Panc1 (cell line): ENCODE data around the gene AGRP. TPM values are rescaled to one million over a fixed set of nuclear protein-coding genes. Genes with fewer than 3 reads are reported as not detected.
A peak's percentile ranks its signal among the peaks of the same experiment; 100 is the strongest.

Experiments used
- ATAC-seq: fragments of 200-7000 bp; cut with Tn5 transposase; 2 replicates; pipeline ENCODE4 v1.9.1; 2020; ENCODE audit warnings: mild to moderate bottlenecking, moderate library complexity
- BruUV-seq: library from RNA; stranded (reverse); fragments of 400-500 nt; replicated peaks from 2 replicates; lab custom pipeline; 2021; lab: Mats Ljungman, UMichigan
- CTCF ChIA-PET: fragments of 300-600 bp; sonication (Branson Sonifier 250); formaldehyde crosslinking; loops from one replicate; lab custom pipeline; 2022; ENCODE audit warnings: antibody characterized with exemption; lab: Charles Lee
- POLR2A ChIA-PET: fragments of 300-600 bp; sonication (Branson Sonifier 250); formaldehyde crosslinking; loops from one replicate; lab custom pipeline; 2022; ENCODE audit warnings: antibody characterized with exemption; lab: Charles Lee
- DNase-seq: peaks from one replicate; pipeline ENCODE4 v3.0.0-alpha.2; 2010; ENCODE audit warnings: low read depth, low spot score
- H3K27ac ChIP-seq: 2 replicates; pipeline ENCODE4 v1.5.1; 2011; ENCODE audit warnings: mild to moderate bottlenecking, low read length, inconsistent platforms
- H3K27me3 ChIP-seq: fragments of 200-500 bp; sonication (Bioruptor generic); 2 replicates; pipeline ENCODE4 v1.6.0; 2014; ENCODE audit warnings: low read length, inconsistent platforms; ENCODE audit not compliant: control insufficient read depth, insufficient read depth
- H3K36me3 ChIP-seq: fragments of 200-500 bp; sonication (Bioruptor generic); 2 replicates; pipeline ENCODE4 v1.5.1; 2014; ENCODE audit warnings: inconsistent platforms, mild to moderate bottlenecking, low read length, moderate library complexity; ENCODE audit not compliant: control insufficient read depth, insufficient read depth
- H3K4me1 ChIP-seq: 2 replicates; pipeline ENCODE4 v1.5.1; 2011; ENCODE audit warnings: inconsistent platforms, mild to moderate bottlenecking, low read length, moderate library complexity; ENCODE audit not compliant: control insufficient read depth, insufficient read depth
- H3K4me3 ChIP-seq, 2 experiments: 2 replicates each; pipeline ENCODE4 v1.5.1; 2011 to 2012; ENCODE audit warnings: low read depth in 2 of 2, low read length in 2 of 2, mild to moderate bottlenecking in 2 of 2, inconsistent platforms in 1 of 2, moderate library complexity in 1 of 2
- H3K9me3 ChIP-seq: fragments of 200-500 bp; sonication (Bioruptor generic); 2 replicates; pipeline ENCODE4 v1.5.1; 2014; ENCODE audit warnings: low read depth, mild to moderate bottlenecking, inconsistent platforms, low read length, moderate library complexity; ENCODE audit not compliant: control insufficient read depth, insufficient read depth
- CTCF ChIP-seq: fragments of 450-650 bp; IDR thresholded peaks from 2 replicates; pipeline ENCODE4 v1.5.1; 2017; ENCODE audit warnings: mild to moderate bottlenecking
- POLR2AphosphoS5 ChIP-seq: IDR thresholded peaks from 2 replicates; pipeline ENCODE4 v1.6.1; 2012; ENCODE audit warnings: mild to moderate bottlenecking, low read depth, low read length, moderate library complexity
- REST ChIP-seq, 2 experiments: IDR thresholded peaks; 2 replicates each; pipeline ENCODE4 v1.6.1; 2011 to 2012; ENCODE audit warnings: low read depth in 2 of 2, control low read depth in 1 of 2, low read length in 1 of 2, mild to moderate bottlenecking in 1 of 2, moderate library complexity in 1 of 2; ENCODE audit not compliant: insufficient read depth in 1 of 2
- SIN3A ChIP-seq: IDR thresholded peaks from 2 replicates; pipeline ENCODE4 v1.6.1; 2012; ENCODE audit warnings: low read depth, mild to moderate bottlenecking, low read length, moderate library complexity, borderline replicate concordance; ENCODE audit not compliant: insufficient read depth
- TCF7L2 ChIP-seq: IDR thresholded peaks from 2 replicates; pipeline ENCODE4 v1.6.1; 2011; ENCODE audit warnings: mild to moderate bottlenecking, low read depth, low read length, inconsistent platforms
- in situ Hi-C: cut with HindIII; loops from 2 replicates; pipeline ENCODE4 v1.10.0; 2016; ENCODE audit warnings: low sequenced_read_pairs, low pct_unique_long_range_greater_than_20kb
- intact Hi-C: fragments of 100-400 bp; cut with micrococcal nuclease; formaldehyde crosslinking; loops from one replicate; pipeline ENCODE4 v1.10.0; 2022; ENCODE audit not compliant: unreplicated experiment
- total RNA-seq: library from RNA; stranded (reverse); gene quantifications from one replicate; pipeline ENCODE4 v1.2.1, GENCODE V29; 2021; ENCODE audit not compliant: unreplicated experiment

The AGRP gene
- total RNA-seq, 1 experiment from 2014 or later = not detected

- CTCF ChIA-PET = no interaction called here
- Histone ChIP-seq H3K9me3 (no peaks in the 10 kb centered on the region), H3K4me1 (peaks cover 4% of the 10 kb centered on the region; the same call in 1 of the 2 replicates), H3K27ac (no peak overlapping the region), H3K27me3 (no peaks in the 10 kb centered on the region), H3K36me3 (no peaks in the 10 kb centered on the region; the same call in 1 of the 2 replicates), H3K4me3 (no peak overlapping the region)
- in situ Hi-C loops (no loop called here), intact Hi-C loops (no loop called here)
- no peak for DNase-seq
- no peak for TF ChIP-seq REST (IDR thresholded peaks at IDR 0.05; ENCODE audit: insufficient read depth in 1 of 2, low read depth in 2 of 2, low read length in 1 of 2)
- no peak for TF ChIP-seq SIN3A
- no peak for TF ChIP-seq POLR2AphosphoS5
- TF ChIP-seq CTCF = no peak
- TF ChIP-seq TCF7L2 = no peak
- BruUV-seq = no TSS peak
- POLR2A ChIA-PET = no interaction called here
- ATAC-seq = no peak
These were observed 581 bp upstream of the AGRP start for GRCh38 chr16:67483731-67484525.

- POLR2A ChIA-PET = no interaction called here
- DNase-seq (no peak), ATAC-seq (no peak)
- TF ChIP-seq SIN3A (no peak), CTCF (no peak), TCF7L2 (no peak), POLR2AphosphoS5 (no peak), REST (IDR thresholded peaks at IDR 0.05; ENCODE audit: insufficient read depth in 1 of 2, low read depth in 2 of 2, low read length in 1 of 2) (no peak)
- Histone ChIP-seq H3K4me3 (peak overlapping the region; percentile 80 to 95; a peak in 3 of 4 replicates), H3K27me3 (no peaks in the 10 kb centered on the region), H3K4me1 (peaks cover 5% of the 10 kb centered on the region; the same call in 1 of the 2 replicates), H3K36me3 (no peaks in the 10 kb centered on the region; the same call in 1 of the 2 replicates), H3K27ac (peak overlapping the region; percentile 91), H3K9me3 (no peaks in the 10 kb centered on the region)
- intact Hi-C loops = no loop called here
- in situ Hi-C loops = no loop called here
- CTCF ChIA-PET = interaction anchor here (1.5 kb wide), 1 partner anchor 55 kb away, joined by 4 read pairs; no protein-coding TSS in a partner anchor
- BruUV-seq = no TSS peak
These were observed 968 bp downstream of the AGRP start for GRCh38 chr16:67482233-67482924.
